HS-27A (cell line): Measurements from ENCODE around the gene EFNB1.
"Not testable (repeated sequence)": the region's sequence is repeated elsewhere in the genome, so short reads cannot be mapped to it uniquely, and the experiment has no call there.

Experiments used
- DNase-seq: peaks from one replicate; pipeline ENCODE4 v3.0.0-alpha.2; 2012; ENCODE audit warnings: low read depth, missing footprints

The EFNB1 gene

GRCh38 chrX:68828740-68829581, at the start of gene EFNB1:
TSS of gene EFNB1 (plus strand) at chrX:68829021. CDS start at chrX:68829777, 756 bp downstream.
- peak; percentile 72 for DNase-seq

DNA sequence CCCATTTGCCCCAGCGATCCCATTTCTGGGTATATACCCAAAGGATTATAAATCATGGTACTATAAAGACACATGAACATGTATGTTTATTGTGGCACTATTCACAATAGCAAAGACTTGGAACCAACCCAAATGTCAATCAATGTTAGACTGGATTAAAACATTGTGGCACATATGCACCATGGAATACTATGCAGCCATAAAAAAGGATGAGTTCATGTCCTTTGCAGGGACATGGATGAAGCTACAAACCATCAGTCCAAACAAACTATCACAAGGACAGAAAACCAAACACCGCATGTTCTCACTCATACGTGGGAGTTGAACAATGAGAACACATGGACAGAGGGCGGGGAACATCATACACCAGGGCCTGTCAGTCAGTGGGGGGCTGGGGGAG, 47.5 kb upstream of the EFNB1 start:
- DNase-seq: not testable (repeated sequence)

DNA sequence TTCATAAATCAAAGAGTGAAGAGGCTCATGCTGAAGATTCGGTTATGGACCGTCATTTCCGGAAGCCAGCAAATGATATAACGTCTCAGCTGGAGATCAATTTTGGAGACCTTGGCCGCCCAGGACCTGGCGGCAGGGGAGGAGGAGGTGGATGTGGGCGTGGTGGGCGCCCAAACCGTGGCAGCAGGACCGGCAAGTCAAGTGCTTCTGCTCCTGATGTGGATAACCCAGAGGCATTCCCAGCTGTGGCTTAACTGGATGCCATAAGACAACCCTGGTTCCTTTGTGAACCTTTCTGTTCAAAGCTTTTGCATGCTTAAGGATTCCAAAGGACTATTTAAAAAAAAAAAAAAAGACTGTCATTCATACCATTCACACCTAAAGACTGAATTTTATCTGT, 44.0 kb upstream of the EFNB1 start:
- no peak for DNase-seq

- DNase-seq: not testable (repeated sequence)
These were observed 42.2 kb upstream of the EFNB1 start for GRCh38 chrX:68786581-68786980.

DNA sequence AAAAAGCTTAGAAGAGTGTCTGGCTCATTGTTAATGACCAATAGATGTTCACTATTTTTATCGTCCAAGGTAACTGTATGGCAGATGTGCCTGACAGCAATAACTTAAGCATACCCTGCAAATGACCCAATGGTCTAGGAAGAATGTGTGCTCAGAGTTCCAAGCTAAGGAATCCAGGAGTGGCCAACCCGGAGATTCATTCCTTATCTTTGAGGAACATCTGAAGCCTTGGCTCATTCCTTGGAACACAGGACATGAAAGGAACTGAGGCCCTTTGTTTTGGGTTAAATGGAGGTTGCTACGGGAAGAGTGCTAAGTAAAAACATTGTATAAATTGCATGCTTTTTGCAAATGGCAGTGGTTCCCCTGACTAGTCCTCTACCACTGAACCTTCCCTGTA, 38.9 kb upstream of the EFNB1 start:
- DNase-seq: no peak

- no peak for DNase-seq
These were observed 36.7 kb upstream of the EFNB1 start for GRCh38 chrX:68792083-68792482.

DNA sequence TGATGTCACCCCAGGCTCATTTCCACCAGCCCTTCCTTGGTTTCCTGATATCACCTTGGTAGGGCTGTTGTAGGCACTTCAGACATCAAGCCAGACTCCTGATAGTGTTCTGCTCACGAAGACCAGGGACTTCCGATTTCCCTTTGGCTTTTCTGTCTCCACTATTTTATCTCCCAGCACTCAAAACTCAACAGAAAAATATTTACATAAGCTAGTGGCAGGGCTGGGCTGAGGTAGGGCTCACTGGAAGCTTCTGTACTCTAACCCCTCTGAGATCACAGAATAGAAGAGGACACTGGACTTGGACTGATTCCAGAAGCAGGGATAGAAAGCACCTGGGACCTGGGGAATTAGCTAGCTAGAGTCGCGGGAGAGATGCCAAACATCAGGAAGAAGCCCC, 34.4 kb upstream of the EFNB1 start:
- DNase-seq: no peak

- no peak for DNase-seq
These were observed 33.1 kb upstream of the EFNB1 start for GRCh38 chrX:68795741-68796140.

DNA sequence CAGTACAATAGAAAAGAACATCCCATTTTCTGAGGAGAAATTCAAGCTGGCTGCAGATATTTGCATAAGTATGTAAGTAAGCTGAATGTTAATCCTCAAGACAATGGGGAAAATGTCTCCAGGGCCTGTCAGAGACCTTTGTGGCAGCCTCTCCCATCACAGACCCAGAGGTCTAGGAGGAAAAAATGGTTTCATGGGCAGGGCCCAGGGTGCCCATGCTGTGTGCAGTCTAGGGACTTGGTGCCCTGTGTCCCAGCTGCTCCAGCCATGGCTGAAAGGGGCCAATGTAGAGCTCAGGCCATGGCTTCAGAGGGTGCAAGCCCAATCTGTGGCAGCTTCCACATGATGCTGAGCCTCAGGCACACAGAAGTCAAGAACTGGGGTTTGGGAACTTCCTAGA, 30.4 kb upstream of the EFNB1 start:
- DNase-seq: not testable (repeated sequence)

GRCh38 chrX:68801737-68802290, 27.0 kb upstream of the EFNB1 start:
- DNase-seq: no peak

GRCh38 chrX:68807818-68808217, 21.0 kb upstream of the EFNB1 start:
- DNase-seq: peak; percentile 5

- DNase-seq: no peak
These were observed 20.0 kb upstream of the EFNB1 start for GRCh38 chrX:68808686-68809357.

GRCh38 chrX:68820476-68821110, 8.2 kb upstream of the EFNB1 start:
- DNase-seq: no peak

- no peak for DNase-seq
These were observed 7.2 kb upstream of the EFNB1 start for GRCh38 chrX:68821616-68822015.

- peak; percentile 11 for DNase-seq
These were observed 6.0 kb upstream of the EFNB1 start for GRCh38 chrX:68822641-68823410.

DNA sequence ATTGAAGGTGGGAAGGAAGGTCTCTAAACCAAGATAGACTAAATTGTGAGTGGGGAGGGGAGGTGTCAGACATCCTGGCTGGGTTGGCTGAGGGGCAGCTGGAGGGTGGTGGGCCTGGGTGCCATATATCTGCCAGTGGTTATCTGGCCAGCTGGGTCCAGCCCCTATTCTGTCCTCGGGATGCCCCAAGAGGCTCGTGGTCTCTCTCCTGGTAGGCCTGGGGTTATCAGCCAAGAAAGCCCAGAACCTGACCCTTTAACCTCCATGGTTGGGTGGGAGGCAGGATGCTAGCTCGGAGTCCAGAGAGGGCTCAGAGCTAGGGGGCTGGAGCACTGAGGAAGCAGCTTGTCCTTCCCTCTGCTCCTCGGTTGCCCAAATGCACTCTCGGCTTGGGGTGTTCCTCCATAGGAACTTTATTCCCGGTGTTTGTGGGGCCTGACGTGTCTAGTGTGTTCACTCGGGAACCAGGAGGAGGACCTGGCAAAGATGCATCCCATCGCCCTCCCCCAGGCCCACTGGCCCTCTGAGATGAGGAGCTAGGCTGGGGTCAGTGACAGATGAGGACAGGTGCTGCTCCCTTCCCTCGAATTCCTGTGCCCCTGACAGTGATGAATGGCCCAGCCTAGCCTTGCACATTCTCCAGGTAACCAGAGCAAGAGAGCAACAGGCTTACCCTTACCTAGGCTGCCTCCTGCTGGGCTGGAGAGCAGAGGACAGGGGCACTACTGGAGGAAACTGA, 5.2 kb upstream of the EFNB1 start:
- no peak for DNase-seq

DNA sequence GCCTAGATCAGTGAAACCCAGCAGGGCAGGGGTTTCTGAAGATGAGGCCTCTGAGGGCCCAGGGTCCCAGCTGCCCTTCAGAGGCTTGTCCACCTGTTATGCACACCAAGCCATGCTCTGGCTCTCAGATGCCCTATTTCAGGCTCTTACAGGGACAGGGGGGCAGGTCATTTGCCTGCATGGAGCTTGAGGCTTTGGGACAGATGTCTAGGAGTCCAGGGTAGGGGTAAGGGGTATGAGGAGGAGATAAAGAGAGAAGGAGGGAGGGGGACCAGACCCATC, 4.7 kb upstream of the EFNB1 start:
- no peak for DNase-seq

- DNase-seq: no peak
These were observed 4.2 kb upstream of the EFNB1 start for GRCh38 chrX:68824565-68825125.

GRCh38 chrX:68826113-68826980, 2.5 kb upstream of the EFNB1 start:
- DNase-seq: no peak

GRCh38 chrX:68827256-68827655, 1.6 kb upstream of the EFNB1 start:
- DNase-seq: no peak
